Trophoblast cell (in vitro differentiated cells and primary cell): ENCODE measurements around the gene IMMT. TPM values are rescaled to one million over a fixed set of nuclear protein-coding genes. Genes with fewer than 3 reads are reported as not detected.
A peak's percentile ranks its signal among the peaks of the same experiment; 100 is the strongest.
"Not testable (repeated sequence)": the region's sequence is repeated elsewhere in the genome, so short reads cannot be mapped to it uniquely, and the experiment has no call there.

Experiments used
- DNase-seq, 2 donors: peaks; one replicate each; pipeline ENCODE4 v3.0.0-alpha.2; 2016
- H2AFZ ChIP-seq: 2 replicates; pipeline ENCODE4 v1.6.1; 2013; ENCODE audit warnings: low read length, moderate library complexity, mild to moderate bottlenecking; ENCODE audit not compliant: insufficient read depth, poor library complexity
- H2AK5ac ChIP-seq: 2 replicates; pipeline ENCODE4 v1.6.1; 2013; ENCODE audit warnings: mild to moderate bottlenecking, low read length
- H2BK120ac ChIP-seq: 2 replicates; pipeline ENCODE4 v1.6.1; 2013; ENCODE audit warnings: low read length, mild to moderate bottlenecking, moderate library complexity; ENCODE audit not compliant: insufficient read depth, poor library complexity
- H2BK12ac ChIP-seq: 2 replicates; pipeline ENCODE4 v1.6.1; 2013; ENCODE audit warnings: mild to moderate bottlenecking, low read length, moderate library complexity
- H2BK5ac ChIP-seq: 2 replicates; pipeline ENCODE4 v1.6.1; 2013; ENCODE audit warnings: low read length, low read depth, moderate library complexity, mild to moderate bottlenecking; ENCODE audit not compliant: poor library complexity
- H3K14ac ChIP-seq: 2 replicates; pipeline ENCODE4 v1.6.1; 2013; ENCODE audit warnings: mild to moderate bottlenecking, low read length
- H3K18ac ChIP-seq: 2 replicates; pipeline ENCODE4 v1.6.1; 2013; ENCODE audit warnings: mild to moderate bottlenecking, low read length
- H3K23ac ChIP-seq: 2 replicates; pipeline ENCODE4 v1.6.1; 2013; ENCODE audit warnings: low read length
- H3K27ac ChIP-seq: 2 replicates; pipeline ENCODE4 v1.5.1; 2013; ENCODE audit warnings: low read depth, mild to moderate bottlenecking, inconsistent platforms, low read length, moderate library complexity
- H3K27me3 ChIP-seq: 2 replicates; pipeline ENCODE4 v1.6.1; 2013; ENCODE audit warnings: inconsistent platforms, mild to moderate bottlenecking, low read length, moderate library complexity; ENCODE audit not compliant: insufficient read depth
- H3K36me3 ChIP-seq, 2 experiments: 1 replicate in 1 of 2; 2 replicates in 1 of 2; pipeline ENCODE4 v1.6.1; 2013; ENCODE audit warnings: low read length in 2 of 2, mild to moderate bottlenecking in 2 of 2, moderate library complexity in 1 of 2; ENCODE audit not compliant: insufficient read depth in 2 of 2, control insufficient read depth in 1 of 2
- H3K4ac ChIP-seq: 2 replicates; pipeline ENCODE4 v1.6.1; 2013; ENCODE audit warnings: low read depth, mild to moderate bottlenecking, low read length, moderate library complexity
- H3K4me1 ChIP-seq, 2 experiments: 1 replicate in 1 of 2; 2 replicates in 1 of 2; pipeline ENCODE4 v1.6.1; 2013; ENCODE audit warnings: low read length in 2 of 2, mild to moderate bottlenecking in 2 of 2, moderate library complexity in 1 of 2; ENCODE audit not compliant: insufficient read depth in 2 of 2, control insufficient read depth in 1 of 2
- H3K4me2 ChIP-seq: 2 replicates; pipeline ENCODE4 v1.6.1; 2013; ENCODE audit warnings: inconsistent platforms, mild to moderate bottlenecking, low read length, moderate library complexity
- H3K4me3 ChIP-seq: 2 replicates; pipeline ENCODE4 v1.5.1; 2013; ENCODE audit warnings: mild to moderate bottlenecking, low read depth, low read length, inconsistent platforms
- H3K79me1 ChIP-seq: one replicate; pipeline ENCODE4 v1.6.1; 2013; ENCODE audit warnings: low read length
- H3K79me2 ChIP-seq: 2 replicates; pipeline ENCODE4 v1.6.1; 2013; ENCODE audit warnings: low read length, mild to moderate bottlenecking; ENCODE audit not compliant: control insufficient read depth, insufficient read depth, poor library complexity
- H3K9ac ChIP-seq: 2 replicates; pipeline ENCODE4 v1.6.1; 2013; ENCODE audit warnings: mild to moderate bottlenecking, low read length
- H3K9me3 ChIP-seq: 2 replicates; pipeline ENCODE4 v1.6.1; 2013; ENCODE audit warnings: low read depth, mild to moderate bottlenecking, control low read depth, inconsistent platforms, low read length; ENCODE audit not compliant: insufficient read depth
- H4K12ac ChIP-seq: 2 replicates; pipeline ENCODE4 v1.6.1; 2013; ENCODE audit warnings: low read depth, mild to moderate bottlenecking, low read length, moderate library complexity
- H4K8ac ChIP-seq: 2 replicates; pipeline ENCODE4 v1.6.1; 2013; ENCODE audit warnings: low read depth, mild to moderate bottlenecking, low read length, moderate library complexity
- H4K91ac ChIP-seq: one replicate; pipeline ENCODE4 v1.6.1; 2013; ENCODE audit warnings: low read depth, mild to moderate bottlenecking, low read length, moderate library complexity
- WGBS: extraction: QIAGEN DNeasy Blood & Tissue Kit; methylation state at CpG from one replicate; pipeline ENCODE4 v1.1.7; 2013; ENCODE audit warnings: missing lambda C conversion rate; ENCODE audit not compliant: insufficient read length, insufficient coverage; ENCODE audit errors: extremely low coverage; 5-methylcytosine and 5-hydroxymethylcytosine counted together
- polyA plus RNA-seq: library from polyadenylated mRNA; stranded (reverse); fragments of 200-250 nt; gene quantifications from 2 replicates; pipeline ENCODE4 v1.2.3, GENCODE V29; 2013

IMMT gene
- 71.2 and 73.5 TPM in 2 replicates for polyA plus RNA-seq

GRCh38 chr2:86195055-86195807 is at the start of gene IMMT:
IMMT (minus strand) TSS chr2:86195462; CDS start chr2:86195382, 80 bp downstream.
- Histone ChIP-seq H3K4me2 (peak within 1 kb of the TSS; percentile 98), H3K79me2 (peaks cover 12% of the 10 kb centered on the region), H3K36me3 (no peaks in the 10 kb centered on the region), H3K9ac (peak within 1 kb of the TSS; percentile 89), H4K91ac (peak within 1 kb of the TSS; percentile 98), H3K4me3 (peak within 1 kb of the TSS; percentile 92), H3K14ac (peak within 1 kb of the TSS; percentile 99), H3K18ac (peak within 1 kb of the TSS; percentile 96), H4K8ac (peak within 1 kb of the TSS; percentile 99), H3K23ac (no peak within 1 kb of the TSS), H4K12ac (peak within 1 kb of the TSS; percentile 99), H3K27me3 (no peaks in the 10 kb centered on the region), H3K4ac (peak within 1 kb of the TSS; percentile 95), H2AK5ac (peak within 1 kb of the TSS; percentile 99), H3K27ac (peak within 1 kb of the TSS; percentile 99), H2AFZ (peak within 1 kb of the TSS; percentile 99), H2BK5ac (peak within 1 kb of the TSS; percentile 94), H3K4me1 (peaks cover 5 to 9% of the 10 kb centered on the region in 2 experiments), H3K79me1 (peaks cover 11% of the 10 kb centered on the region), H2BK12ac (no peak within 1 kb of the TSS), H2BK120ac (peak within 1 kb of the TSS; percentile 95), H3K9me3 (no peaks in the 10 kb centered on the region)
- no CpG with 5 or more reads among the region's 74 CpGs for WGBS
- DNase-seq = peak; percentile 96 to 97

GRCh38 chr2:86244781-86245180 is 49.5 kb upstream of the IMMT start:
- H3K27ac ChIP-seq, H3K4me3 ChIP-seq, H3K14ac ChIP-seq, H3K23ac ChIP-seq, H3K79me1 ChIP-seq, H3K36me3 ChIP-seq, H3K27me3 ChIP-seq, H3K4ac ChIP-seq, H3K9ac ChIP-seq, H2AFZ ChIP-seq, H4K8ac ChIP-seq, DNase-seq, H3K9me3 ChIP-seq, H3K18ac ChIP-seq, H3K79me2 ChIP-seq, H4K12ac ChIP-seq, H2AK5ac ChIP-seq, H3K4me1 ChIP-seq, H2BK5ac ChIP-seq, H3K4me2 ChIP-seq: not testable (repeated sequence)
- Histone ChIP-seq H2BK12ac (peak overlapping the region; percentile 48), H4K91ac (peak overlapping the region; percentile 41), H2BK120ac (peak overlapping the region; percentile 11)
- no CpG with 5 or more reads among the region's 5 CpGs for WGBS

GRCh38 chr2:86243950-86244733 is 48.9 kb upstream of the IMMT start:
- Histone ChIP-seq H3K23ac (no peak overlapping the region), H2AFZ (no peak overlapping the region), H3K9ac (no peak overlapping the region), H2BK120ac (peak overlapping the region; percentile 11), H4K91ac (peak overlapping the region; percentile 41), H3K27ac (no peak overlapping the region), H3K14ac (no peak overlapping the region), H3K4me1 (peaks cover 0 to 2% of the 10 kb centered on the region in 2 experiments), H3K4me2 (no peak overlapping the region), H3K27me3 (no peaks in the 10 kb centered on the region), H3K79me2 (peaks cover 1% of the 10 kb centered on the region), H4K12ac (no peak overlapping the region), H3K9me3 (peaks cover 3% of the 10 kb centered on the region), H3K79me1 (peaks cover 3% of the 10 kb centered on the region), H3K4me3 (no peak overlapping the region), H3K36me3 (no peaks in the 10 kb centered on the region), H4K8ac (peak overlapping the region; percentile 19), H2AK5ac (no peak overlapping the region), H2BK12ac (peak overlapping the region; percentile 48), H2BK5ac (no peak overlapping the region), H3K18ac (no peak overlapping the region), H3K4ac (no peak overlapping the region)
- peak in 1 of 2 donors; percentile 6 for DNase-seq
- no CpG with 5 or more reads among the region's 5 CpGs for WGBS

- Histone ChIP-seq H3K4me1 (peaks cover 0 to 2% of the 10 kb centered on the region in 2 experiments), H2BK5ac (no peak overlapping the region)
- no CpG with 5 or more reads among the region's 6 CpGs for WGBS
Observed at GRCh38 chr2:86243272-86243671, 48.0 kb upstream of the IMMT start.

More at GRCh38 chr2:86243272-86243671, 48.0 kb upstream of the IMMT start:
- H3K4ac ChIP-seq = no peak overlapping the region
- no peak overlapping the region for H4K91ac ChIP-seq
- no peak for DNase-seq
- H3K18ac ChIP-seq = no peak overlapping the region
- no peak overlapping the region for H3K4me3 ChIP-seq
- H4K8ac ChIP-seq = no peak overlapping the region
- no peak overlapping the region for H3K14ac ChIP-seq
- H3K36me3 ChIP-seq = no peaks in the 10 kb centered on the region
- no peak overlapping the region for H3K23ac ChIP-seq
- H2BK12ac ChIP-seq = no peak overlapping the region
- H3K9me3 ChIP-seq = peaks cover 3% of the 10 kb centered on the region
- H3K9ac ChIP-seq = no peak overlapping the region
- H3K79me2 ChIP-seq = peaks cover 1% of the 10 kb centered on the region
- no peaks in the 10 kb centered on the region for H3K27me3 ChIP-seq
- peaks cover 3% of the 10 kb centered on the region for H3K79me1 ChIP-seq
- H2AFZ ChIP-seq = no peak overlapping the region
- no peak overlapping the region for H3K4me2 ChIP-seq
- H4K12ac ChIP-seq = no peak overlapping the region
- no peak overlapping the region for H3K27ac ChIP-seq
- H2AK5ac ChIP-seq = no peak overlapping the region
- no peak overlapping the region for H2BK120ac ChIP-seq
